Testis (tissue), 3 donors: Measurements from ENCODE around the gene E2F6. TPM values are rescaled to one million over a fixed set of nuclear protein-coding genes. Genes with fewer than 3 reads are reported as not detected.

ENCODE experiments used
- DNase-seq: peaks from one replicate; pipeline ENCODE4 v3.0.0-alpha.2; 2019
- H3K27ac ChIP-seq, 2 donors: fragments of 200-600 bp; sonication (generic); one replicate each; pipeline ENCODE4 v1.5.1; 2019
- H3K27me3 ChIP-seq: fragments of 200-600 bp; sonication (generic); one replicate; pipeline ENCODE4 v1.5.1; 2019
- H3K36me3 ChIP-seq: fragments of 200-600 bp; sonication (generic); one replicate; pipeline ENCODE4 v1.5.1; 2017; ENCODE audit warnings: low read depth; ENCODE audit errors: missing control alignments
- H3K4me1 ChIP-seq: fragments of 200-600 bp; sonication (generic); one replicate; pipeline ENCODE4 v1.5.1; 2019
- H3K4me3 ChIP-seq, 2 donors: fragments of 200-600 bp; sonication (generic); one replicate each; pipeline ENCODE4 v1.5.1; 2017 to 2019
- H3K9me3 ChIP-seq: fragments of 200-600 bp; sonication (generic); one replicate; pipeline ENCODE4 v1.5.1; 2017
- CTCF ChIP-seq, 3 experiments: fragments of 450-650 bp in 2 of 3; fragments of 200-600 bp in 1 of 3; sonication (generic) in 1 of 3; IDR thresholded peaks; one replicate each; pipeline ENCODE4 v1.5.1; 2016 to 2019; ENCODE audit warnings: antibody characterized with exemption in 3 of 3, mild to moderate bottlenecking in 2 of 3, moderate library complexity in 1 of 3
- POLR2A ChIP-seq: fragments of 450-650 bp; IDR thresholded peaks from one replicate; pipeline ENCODE4 v1.6.1; 2017; ENCODE audit warnings: antibody characterized with exemption, mild to moderate bottlenecking, moderate library complexity
- WGBS, 2 donors: methylation state at CpG; one replicate each; pipeline ENCODE4 v1.1.5; 2018; 5-methylcytosine and 5-hydroxymethylcytosine counted together
- intact Hi-C: fragments of 100-400 bp; cut with DNase I; formaldehyde crosslinking; loops from one replicate; pipeline ENCODE4 v1.15.1; 2023; ENCODE audit warnings: low total_unique reads
- polyA plus RNA-seq: library from polyadenylated mRNA; stranded (reverse); fragments of 350-450 nt; fragmentation: Illumina TruSeq; extraction: RNeasy Lipid Tissue Mini Kit (QIAGEN cat#74804); gene quantifications from one replicate; pipeline ENCODE4 v1.2.3, GENCODE V29; 2014; ENCODE audit warnings: low read depth, low replicate concordance; ENCODE audit not compliant: insufficient read depth
- total RNA-seq, 2 donors: library from RNA; depleted of rRNA; stranded (reverse); fragments of >200 nt; gene quantifications; one replicate each; pipeline ENCODE4 v1.2.3, GENCODE V29; 2016

E2F6 gene
- total and polyA plus RNA-seq, 3 donors from 2014 or later = 15.7 to 24.3 (median 20.2) TPM

- Histone ChIP-seq H3K4me3 (no peak overlapping the region), H3K9me3 (no peaks in the 10 kb centered on the region), H3K36me3 (no peaks in the 10 kb centered on the region), H3K4me1 (no peaks in the 10 kb centered on the region), H3K27me3 (no peaks in the 10 kb centered on the region), H3K27ac (no peak overlapping the region)
- no peak for DNase-seq
- intact Hi-C loops = no loop called here
- TF ChIP-seq POLR2A = no peak
- TF ChIP-seq CTCF (IDR thresholded peaks at IDR 0.05) = no peak
- 80% methylated on average over 5 of the region's 5 CpGs for WGBS, 2 donors
Observed at GRCh38 chr2:11430729-11431128, 35.2 kb downstream of the E2F6 start.

- DNase-seq = no peak
- no peak for TF ChIP-seq CTCF (IDR thresholded peaks at IDR 0.05)
- no peak for TF ChIP-seq POLR2A
Observed at GRCh38 chr2:11427224-11427623, 38.7 kb downstream of the E2F6 start.

GRCh38 chr2:11422901-11423435, 43.0 kb downstream of the E2F6 start:
- intact Hi-C loops = no loop called here
- H3K4me1 ChIP-seq = peaks cover 4% of the 10 kb centered on the region
- TF ChIP-seq POLR2A (no peak), CTCF (IDR thresholded peaks at IDR 0.05) (no peak)
- no peaks in the 10 kb centered on the region for H3K27me3 ChIP-seq
- no peak overlapping the region for H3K4me3 ChIP-seq
- WGBS, 2 donors = 72 to 89% methylated on average over 4 of the region's 4 CpGs
- no peaks in the 10 kb centered on the region for H3K9me3 ChIP-seq
- no peaks in the 10 kb centered on the region for H3K36me3 ChIP-seq
- no peak overlapping the region for H3K27ac ChIP-seq
- DNase-seq = peak; percentile 45

More at GRCh38 chr2:11427224-11427623, 38.7 kb downstream of the E2F6 start:
- Histone ChIP-seq H3K36me3 (no peaks in the 10 kb centered on the region), H3K27me3 (no peaks in the 10 kb centered on the region), H3K4me3 (no peak overlapping the region), H3K4me1 (peaks cover 4% of the 10 kb centered on the region), H3K27ac (no peak overlapping the region), H3K9me3 (no peaks in the 10 kb centered on the region)
- intact Hi-C loops = no loop called here

- peak overlapping the region in 1 of 2 donors; percentile 22 for H3K27ac ChIP-seq
- no peak for TF ChIP-seq CTCF (IDR thresholded peaks at IDR 0.05)
- no peak for TF ChIP-seq POLR2A
- no peaks in the 10 kb centered on the region for H3K36me3 ChIP-seq
- no peaks in the 10 kb centered on the region for H3K27me3 ChIP-seq
- no peaks in the 10 kb centered on the region for H3K9me3 ChIP-seq
- intact Hi-C loops = no loop called here
- H3K4me1 ChIP-seq = peaks cover 4% of the 10 kb centered on the region
- DNase-seq = no peak
- no peak overlapping the region for H3K4me3 ChIP-seq
- 79 to 85% methylated on average over 5 of the region's 5 CpGs for WGBS, 2 donors
Observed at GRCh38 chr2:11422491-11422865, 43.5 kb downstream of the E2F6 start.

- H3K4me1 ChIP-seq = peaks cover 4% of the 10 kb centered on the region
- TF ChIP-seq POLR2A (no peak), CTCF (IDR thresholded peaks at IDR 0.05) (no peak)
- no peaks in the 10 kb centered on the region for H3K27me3 ChIP-seq
- H3K9me3 ChIP-seq = no peaks in the 10 kb centered on the region
- intact Hi-C loops = no loop called here
- H3K4me3 ChIP-seq = no peak overlapping the region
- no peak for DNase-seq
- 41 to 70% methylated on average over 7 of the region's 7 CpGs for WGBS, 2 donors
- peak overlapping the region in 1 of 2 donors; percentile 22 for H3K27ac ChIP-seq
- H3K36me3 ChIP-seq = no peaks in the 10 kb centered on the region
Observed at GRCh38 chr2:11421863-11422490, 44.0 kb downstream of the E2F6 start.
